HG03378 (cell line): ENCODE results near the gene CACNA2D4.

Source experiments
- ATAC-seq: cut with Tn5 transposase; IDR thresholded peaks from one replicate; pipeline ENCODE4 v1.9.1; 2021; ENCODE audit warnings: mild to moderate bottlenecking, moderate library complexity; ENCODE audit not compliant: unreplicated experiment

CACNA2D4 gene

GRCh38 chr12:1836241-1836803 is 82.1 kb downstream of the CACNA2D4 start:
- no peak for ATAC-seq

- no peak for ATAC-seq
These were observed 83.0 kb downstream of the CACNA2D4 start for GRCh38 chr12:1835211-1836131.

GRCh38 chr12:1834186-1834925 is 84.1 kb downstream of the CACNA2D4 start:
- no peak for ATAC-seq

GRCh38 chr12:1833596-1834028 is 84.8 kb downstream of the CACNA2D4 start:
- ATAC-seq = no peak

- ATAC-seq = no peak
These were observed 85.5 kb downstream of the CACNA2D4 start for GRCh38 chr12:1832801-1833595.

- no peak for ATAC-seq
These were observed 87.2 kb downstream of the CACNA2D4 start for GRCh38 chr12:1830981-1831963.

- no peak for ATAC-seq
These were observed 88.0 kb downstream of the CACNA2D4 start for GRCh38 chr12:1830401-1830845.

GRCh38 chr12:1829306-1829900 is 89.0 kb downstream of the CACNA2D4 start:
- ATAC-seq = no peak

- no peak for ATAC-seq
These were observed 89.6 kb downstream of the CACNA2D4 start for GRCh38 chr12:1828856-1829255.

GRCh38 chr12:1827826-1828805 is 90.3 kb downstream of the CACNA2D4 start:
- ATAC-seq = no peak

- no peak for ATAC-seq
These were observed 91.4 kb downstream of the CACNA2D4 start for GRCh38 chr12:1826867-1827705.

GRCh38 chr12:1826401-1826800 is 92.1 kb downstream of the CACNA2D4 start:
- no peak for ATAC-seq

GRCh38 chr12:1825382-1826102 is 92.9 kb downstream of the CACNA2D4 start:
- ATAC-seq = no peak

GRCh38 chr12:1823237-1823636 is 95.2 kb downstream of the CACNA2D4 start:
- no peak for ATAC-seq

GRCh38 chr12:1822699-1823098 is 95.8 kb downstream of the CACNA2D4 start:
- ATAC-seq = no peak

GRCh38 chr12:1821805-1822204 is 96.6 kb downstream of the CACNA2D4 start:
- no peak for ATAC-seq
